Spleen (tissue), 7 donors: ENCODE results near the gene TMPRSS2.

Experiments used
- POLR2A ChIP-seq, 3 donors: fragments of 450-650 bp; IDR thresholded peaks; one replicate each; pipeline ENCODE4 v1.5.1; 2017; ENCODE audit warnings: antibody characterized with exemption in 3 of 3, mild to moderate bottlenecking in 1 of 3
- POLR2AphosphoS5 ChIP-seq, 3 donors: sonication (generic); formaldehyde crosslinking; IDR thresholded peaks; one replicate each; pipeline ENCODE4 v1.5.1; 2017; ENCODE audit warnings: antibody characterized with exemption in 3 of 3
- TF ChIP-seq, protein P1 (sequence below), 11 experiments: fragments of 200-600 bp in 7 of 11; fragments of 450-650 bp in 4 of 11; sonication (generic) in 4 of 11; IDR thresholded peaks in 8 of 11; conservative IDR thresholded peaks in 3 of 11; 1 replicate in 7 of 11; 2 replicates in 4 of 11; pipeline versions ENCODE4 v1.4.0 to v1.8.0; 2016 to 2021; ENCODE audit warnings: antibody characterized with exemption in 11 of 11, inconsistent platforms in 4 of 11, mild to moderate bottlenecking in 1 of 11
- donor health status: DM: no; HTN: no; CAD: no; lungs with moderate emphysema.
- donor health status: DM: no; HTN: no; CAD: no.
- donor health status: DM: no; HTN: no; CAD: no.

GRCh38 chr21:41552254-41552653 is 44.3 kb upstream of the TMPRSS2 start:
- TF ChIP-seq, protein P1, sequence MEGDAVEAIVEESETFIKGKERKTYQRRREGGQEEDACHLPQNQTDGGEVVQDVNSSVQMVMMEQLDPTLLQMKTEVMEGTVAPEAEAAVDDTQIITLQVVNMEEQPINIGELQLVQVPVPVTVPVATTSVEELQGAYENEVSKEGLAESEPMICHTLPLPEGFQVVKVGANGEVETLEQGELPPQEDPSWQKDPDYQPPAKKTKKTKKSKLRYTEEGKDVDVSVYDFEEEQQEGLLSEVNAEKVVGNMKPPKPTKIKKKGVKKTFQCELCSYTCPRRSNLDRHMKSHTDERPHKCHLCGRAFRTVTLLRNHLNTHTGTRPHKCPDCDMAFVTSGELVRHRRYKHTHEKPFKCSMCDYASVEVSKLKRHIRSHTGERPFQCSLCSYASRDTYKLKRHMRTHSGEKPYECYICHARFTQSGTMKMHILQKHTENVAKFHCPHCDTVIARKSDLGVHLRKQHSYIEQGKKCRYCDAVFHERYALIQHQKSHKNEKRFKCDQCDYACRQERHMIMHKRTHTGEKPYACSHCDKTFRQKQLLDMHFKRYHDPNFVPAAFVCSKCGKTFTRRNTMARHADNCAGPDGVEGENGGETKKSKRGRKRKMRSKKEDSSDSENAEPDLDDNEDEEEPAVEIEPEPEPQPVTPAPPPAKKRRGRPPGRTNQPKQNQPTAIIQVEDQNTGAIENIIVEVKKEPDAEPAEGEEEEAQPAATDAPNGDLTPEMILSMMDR (IDR thresholded peaks at IDR 0.05 in 8 of 11, conservative IDR thresholded peaks at IDR 0.05 in 3 of 11): no peak
- TF ChIP-seq POLR2A (IDR thresholded peaks at IDR 0.05) (no peak), POLR2AphosphoS5 (IDR thresholded peaks at IDR 0.05) (no peak)
